NCI-H2081 (cell line): ENCODE results near the gene ADCY1.

ENCODE experiments used
- DNase-seq, 2 experiments: peaks; one replicate each; lab custom pipeline; 2025; lab: John Stamatoyannopoulos, UW

Gene ADCY1

DNA sequence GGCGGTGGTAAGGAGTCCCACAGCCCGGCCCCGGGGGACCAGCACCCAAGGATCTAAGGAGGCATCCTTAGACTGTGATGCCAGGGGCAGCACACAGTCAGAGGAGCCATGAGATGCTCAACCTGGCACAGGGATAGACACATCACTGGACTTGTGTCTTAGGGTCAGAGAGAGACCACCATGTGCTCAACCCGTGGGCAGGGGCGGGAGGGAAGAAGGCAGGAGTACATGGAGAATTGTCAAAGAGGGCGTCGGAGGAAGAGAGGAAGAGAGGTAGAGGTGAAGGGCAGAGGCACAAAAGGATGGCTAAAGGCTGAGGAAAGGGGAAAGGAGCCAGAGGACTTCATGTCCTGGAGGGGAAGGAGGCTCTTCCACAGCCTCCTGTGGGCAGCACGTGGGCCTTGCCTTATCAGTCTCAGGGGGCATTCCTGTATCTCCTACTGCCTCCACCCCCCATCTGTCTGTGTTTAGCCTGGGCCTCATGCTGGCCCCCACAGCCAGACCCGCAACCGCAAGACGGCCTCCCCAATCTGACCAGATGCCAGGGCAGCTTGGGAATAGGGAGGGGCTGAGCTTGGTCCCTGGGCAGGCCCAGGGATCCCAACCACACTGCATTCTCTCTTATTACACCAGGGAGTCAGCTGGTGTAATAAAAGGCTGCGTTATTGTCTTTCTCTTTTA is 2.2 kb downstream of the ADCY1 start:
- DNase-seq: no peak

DNA sequence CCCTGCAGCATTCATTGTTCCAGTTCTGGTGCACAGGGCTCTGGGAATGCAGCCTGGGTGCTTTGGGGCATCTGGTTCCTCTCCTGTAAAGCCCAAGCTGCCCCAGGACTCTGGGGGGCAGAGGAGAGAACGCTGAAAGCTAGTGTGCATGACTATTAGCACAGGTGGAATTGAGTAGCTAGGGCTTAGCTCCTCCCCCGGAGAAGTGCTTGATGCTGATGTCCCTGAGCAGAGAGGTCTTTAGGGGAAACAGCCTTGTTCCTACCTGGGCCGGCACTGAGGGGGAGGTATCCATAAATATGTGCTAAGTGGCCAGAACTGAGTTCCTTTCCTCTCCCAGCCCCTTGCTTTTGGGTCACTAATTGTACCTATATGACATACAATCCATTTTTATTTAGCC is 3.9 kb downstream of the ADCY1 start:
- no peak for DNase-seq

DNA sequence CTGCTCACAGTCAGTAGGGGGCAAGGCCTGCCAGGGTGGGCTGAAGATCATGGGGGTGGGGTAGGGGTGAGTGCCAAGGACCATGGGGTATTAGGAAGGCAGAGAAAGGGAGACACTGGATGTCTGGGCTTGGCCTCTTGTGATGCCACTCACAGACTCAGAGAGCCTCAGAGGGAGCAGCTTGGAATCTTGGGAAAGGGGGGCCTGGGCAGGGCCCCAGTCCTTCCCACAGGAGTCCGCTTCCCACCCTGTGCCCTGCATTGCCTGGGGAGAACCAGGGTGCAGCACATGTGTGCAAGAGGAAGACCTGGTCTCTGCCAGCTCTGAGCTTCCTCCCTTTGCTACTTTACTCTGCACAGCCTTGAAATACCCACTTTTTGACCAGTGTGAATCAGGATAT is 4.3 kb downstream of the ADCY1 start:
- no peak for DNase-seq

DNA sequence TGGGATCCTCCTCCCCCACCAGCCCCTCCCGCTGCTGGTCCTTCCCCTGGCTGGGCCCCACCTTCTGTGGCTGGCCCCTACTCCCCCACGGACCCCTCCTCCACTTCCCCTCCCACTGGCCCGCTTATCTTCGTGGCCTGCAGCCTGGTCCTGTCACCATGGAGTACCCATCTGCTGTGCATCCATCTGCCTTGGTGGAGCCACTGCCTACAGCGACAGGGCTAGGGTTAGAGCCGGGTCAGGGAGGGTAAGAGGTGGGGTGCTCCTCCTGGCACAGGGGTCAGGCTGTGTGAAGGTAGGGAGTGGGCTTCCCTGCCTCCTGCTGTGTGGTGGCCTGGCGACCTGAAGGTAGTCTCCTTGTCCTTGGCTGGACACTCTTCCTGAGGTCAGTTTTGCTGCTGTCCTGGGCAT is 5.2 kb downstream of the ADCY1 start:
- DNase-seq: no peak

DNA sequence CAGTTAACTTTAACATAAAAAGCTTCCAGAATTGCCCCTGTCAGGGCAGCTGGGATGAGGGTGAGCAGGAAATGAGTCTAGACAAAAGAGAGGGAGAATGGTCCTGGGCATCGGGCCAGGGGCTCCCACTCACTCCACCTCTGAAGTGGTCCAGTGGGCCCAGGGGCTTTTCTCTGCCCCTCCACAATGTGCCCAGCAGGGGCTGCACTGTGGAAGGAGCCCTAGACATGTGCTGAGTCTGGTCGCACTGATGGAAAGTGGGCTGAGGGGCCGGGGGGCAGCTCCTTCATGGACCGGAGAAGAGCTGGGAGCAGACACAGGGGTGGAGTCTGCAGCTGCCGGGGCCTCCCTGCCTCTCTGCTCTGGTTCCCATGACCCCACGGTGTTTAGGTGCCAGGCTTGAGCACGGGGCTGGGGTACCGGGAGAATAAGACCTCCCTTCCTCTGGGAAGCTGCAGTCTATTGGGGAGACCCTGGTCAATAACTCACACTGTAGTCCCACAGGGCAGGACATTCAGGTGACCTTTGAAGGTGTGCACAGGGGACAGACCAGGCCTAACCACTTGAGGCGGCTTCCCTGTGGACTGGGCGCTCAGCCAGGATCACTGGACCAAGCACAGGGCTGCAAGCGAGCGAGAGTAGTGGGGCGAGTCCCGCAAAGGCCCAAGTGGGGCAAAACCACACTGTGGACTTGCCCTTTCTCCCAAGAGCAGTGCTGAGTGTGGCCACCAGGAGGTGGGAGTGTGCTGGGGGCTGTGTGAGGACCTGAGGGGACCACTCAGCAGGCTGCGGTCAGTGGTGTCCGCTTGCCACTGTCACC is 6.1 kb downstream of the ADCY1 start:
- peak in 1 of 2 experiments; percentile 47 for DNase-seq

DNA sequence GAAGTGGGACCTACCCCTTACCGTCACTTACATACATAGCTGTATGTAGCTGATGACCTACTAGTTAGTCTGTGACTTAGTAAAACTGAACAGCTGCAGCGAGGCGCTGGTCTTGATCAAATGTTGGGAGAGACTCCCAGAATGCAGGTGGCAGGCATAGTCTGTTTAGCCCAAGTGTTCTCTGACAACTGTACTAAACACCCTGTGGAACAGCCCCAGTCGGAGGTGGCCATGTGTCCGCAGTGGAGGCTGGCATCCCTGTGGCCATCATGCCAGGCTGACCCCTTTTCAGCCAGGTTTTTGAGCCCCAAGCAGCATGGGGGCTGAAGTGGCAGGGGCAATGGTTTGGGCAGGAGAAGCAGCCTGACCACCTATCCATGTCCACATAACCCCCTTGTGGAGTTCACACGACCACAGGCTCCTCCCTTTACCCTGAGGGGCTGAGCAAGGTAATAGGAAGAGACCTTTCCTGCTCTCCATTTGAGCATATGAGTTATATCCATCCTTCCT is 7.2 kb downstream of the ADCY1 start:
- DNase-seq: no peak

DNA sequence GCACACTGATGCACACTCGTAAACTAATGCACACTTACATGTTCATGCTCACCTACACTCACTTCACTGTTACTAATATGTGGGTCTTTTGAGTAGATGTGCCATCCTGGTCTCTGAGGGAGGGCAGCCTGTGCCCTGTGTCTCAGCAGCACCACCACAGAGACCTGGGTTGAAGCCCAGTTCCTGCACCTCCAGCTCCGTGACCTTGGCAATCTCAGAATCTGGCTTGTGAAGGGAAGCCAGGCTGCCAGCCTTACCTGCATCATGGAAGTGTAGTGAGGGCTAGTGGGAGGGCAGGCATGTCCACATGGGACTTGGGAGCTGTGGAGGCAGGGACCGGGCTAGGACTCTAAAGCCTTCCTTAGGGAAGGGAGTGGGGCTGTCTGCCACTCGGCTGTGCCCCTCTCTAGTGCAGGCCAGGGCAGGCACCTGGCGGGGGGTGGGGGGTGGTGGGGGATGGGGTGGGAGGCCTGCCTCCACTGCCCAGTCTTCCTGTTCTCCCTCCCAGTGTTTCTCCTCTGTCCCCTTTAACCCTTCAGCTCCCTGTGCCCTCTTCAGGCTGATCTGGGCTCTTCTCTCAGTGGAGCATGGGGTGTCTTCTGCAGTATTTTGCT is 8.1 kb downstream of the ADCY1 start:
- DNase-seq: no peak

DNA sequence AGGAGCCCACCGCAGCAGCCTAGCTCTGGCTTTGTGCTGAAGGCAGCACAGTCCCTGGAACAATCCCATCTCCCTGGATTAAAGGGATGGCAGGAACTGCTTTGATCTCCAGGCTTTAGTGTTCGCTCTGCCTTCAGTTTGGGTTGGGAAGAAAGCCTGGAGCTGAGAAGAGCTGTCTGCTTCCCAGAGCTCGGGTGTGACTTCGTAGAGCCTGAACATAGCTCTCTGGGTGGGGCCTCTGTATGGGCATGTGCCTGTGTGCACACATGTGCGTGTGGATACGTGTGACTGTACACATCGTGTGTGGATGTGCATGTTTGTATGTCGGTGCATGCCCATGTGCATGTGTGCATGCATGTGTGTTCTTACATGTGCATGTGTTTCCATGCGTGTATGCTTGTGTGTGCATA is 8.7 kb downstream of the ADCY1 start:
- no peak for DNase-seq

DNA sequence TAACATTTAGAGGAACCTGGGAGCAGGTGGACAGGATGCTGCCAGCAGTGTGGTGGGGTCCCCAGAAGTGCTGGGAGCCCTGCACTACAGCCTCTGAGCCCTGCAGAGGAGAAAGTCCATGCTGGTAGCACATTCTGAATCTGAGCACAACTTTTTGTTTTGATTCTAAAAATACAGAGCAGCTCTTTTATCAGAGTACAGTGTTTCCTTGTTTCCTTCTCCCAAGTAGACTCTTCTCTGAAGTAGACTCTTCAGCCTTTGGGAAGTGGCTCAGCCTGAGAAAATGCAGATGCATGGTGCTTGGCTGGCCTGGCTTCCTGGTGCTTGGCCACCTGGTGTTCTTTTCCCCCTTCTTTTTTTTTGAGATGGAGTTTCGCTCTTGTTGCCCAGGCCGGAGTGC is 9.1 kb downstream of the ADCY1 start:
- DNase-seq: no peak

DNA sequence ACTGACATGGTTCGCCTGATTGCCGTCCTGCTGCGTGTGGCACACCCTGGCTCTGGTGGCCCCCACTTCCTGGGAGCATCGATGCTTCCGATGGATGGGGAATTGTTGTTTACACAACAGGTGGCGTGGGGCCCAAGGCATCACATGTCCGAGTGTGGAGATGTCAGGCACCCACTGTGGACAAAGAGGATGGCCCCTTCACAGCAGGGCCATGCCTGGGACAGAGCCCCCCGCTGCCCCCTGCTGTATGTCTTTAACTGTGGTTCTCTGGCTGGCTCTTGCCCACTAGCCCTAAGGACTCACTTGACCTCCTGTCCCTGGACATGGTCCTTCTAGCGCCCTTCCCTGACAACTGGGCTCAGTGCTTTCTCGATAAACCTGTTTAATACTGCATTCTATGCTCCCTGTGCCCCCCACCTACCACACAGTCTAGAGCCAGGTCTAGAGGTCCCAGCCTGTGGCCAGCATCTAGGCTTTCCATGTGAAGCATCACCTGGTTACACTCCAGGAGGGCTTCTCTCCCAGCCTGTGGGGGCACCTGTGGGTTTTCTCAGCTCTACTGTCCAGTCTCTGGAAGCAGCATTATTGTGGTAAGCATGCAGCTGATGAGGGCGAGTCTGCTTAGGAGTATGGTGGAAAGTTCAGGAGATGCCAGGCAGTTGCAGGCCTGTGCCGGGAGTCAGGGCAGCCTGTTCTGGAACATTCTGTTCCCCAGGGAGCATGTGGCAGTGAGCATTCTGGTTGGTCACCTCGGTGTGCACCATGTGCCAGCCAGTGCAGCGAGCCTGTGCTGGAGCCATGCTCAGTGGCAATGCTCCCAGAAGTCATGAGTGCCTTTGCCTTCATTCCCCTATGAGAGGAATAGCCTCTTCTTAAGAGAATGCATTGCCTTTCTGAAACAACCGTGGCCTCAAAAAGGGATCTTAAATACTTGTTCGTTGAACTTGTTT is 10.4 kb downstream of the ADCY1 start:
- DNase-seq: no peak

DNA sequence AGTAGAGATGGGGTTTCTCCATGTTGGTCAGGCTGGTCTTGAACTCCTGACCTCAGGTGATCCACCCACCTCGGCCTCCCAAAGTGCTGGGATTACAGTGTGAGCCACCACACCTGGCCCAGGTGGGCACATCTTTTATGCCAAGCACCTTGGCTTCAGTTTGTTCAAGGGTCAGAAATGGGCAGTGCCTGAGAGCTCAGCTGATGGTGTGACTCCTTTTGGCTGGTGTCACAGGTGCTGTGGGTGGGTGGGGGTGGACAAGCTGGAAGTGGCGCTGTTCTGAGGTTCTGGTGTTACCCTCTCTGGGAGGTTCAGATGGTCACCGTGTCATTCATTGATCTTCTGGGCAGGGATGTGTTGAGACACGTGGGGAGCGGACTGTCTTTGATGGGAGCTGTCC is 11.5 kb downstream of the ADCY1 start:
- DNase-seq: no peak

DNA sequence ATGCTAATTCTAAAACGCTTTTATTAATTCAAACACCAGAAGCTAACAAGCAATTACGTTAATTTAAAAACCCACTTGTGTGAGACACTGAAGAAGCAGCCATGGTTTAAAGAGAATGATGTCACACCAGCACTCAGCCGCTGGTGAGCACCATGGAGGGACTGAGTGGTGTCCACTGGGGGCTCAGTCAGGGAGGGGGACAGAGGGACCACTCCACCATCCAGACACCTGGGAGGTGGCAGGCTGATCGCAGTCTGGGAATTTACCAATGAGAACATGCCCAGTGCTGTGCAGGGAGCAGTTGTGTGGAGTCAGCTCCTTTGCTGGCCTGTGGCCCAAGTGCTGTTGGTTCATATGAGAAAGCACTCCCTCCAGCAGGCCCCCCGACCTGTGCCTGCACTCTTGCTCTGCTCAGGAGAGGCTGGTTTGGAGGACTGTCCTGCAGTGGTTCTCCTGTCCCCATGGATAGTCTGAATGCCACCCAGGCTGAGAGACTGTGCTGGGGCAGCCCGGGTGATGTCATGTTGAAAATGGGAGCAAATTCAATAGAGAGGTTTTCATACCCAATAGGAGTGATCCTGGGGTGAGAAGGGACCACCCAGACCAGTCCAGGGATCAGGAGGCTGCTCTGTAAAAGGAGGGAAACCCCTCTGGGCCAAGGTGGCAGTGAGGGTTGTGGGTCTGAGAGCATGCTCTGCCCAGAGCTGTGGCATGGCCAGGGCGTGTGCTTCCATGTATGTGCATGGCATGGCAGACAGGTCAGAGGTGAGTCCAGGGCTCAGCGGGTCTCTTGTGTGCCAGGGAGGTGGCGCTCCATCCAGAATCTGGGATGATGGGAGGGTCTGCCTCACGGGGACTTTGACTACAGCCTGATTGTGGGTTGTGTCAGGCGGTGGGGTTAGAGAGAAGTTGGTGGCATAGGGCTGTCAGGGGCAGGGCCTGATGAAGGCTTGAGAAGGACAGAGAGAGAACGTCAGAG is 12.7 kb downstream of the ADCY1 start:
- no peak for DNase-seq

DNA sequence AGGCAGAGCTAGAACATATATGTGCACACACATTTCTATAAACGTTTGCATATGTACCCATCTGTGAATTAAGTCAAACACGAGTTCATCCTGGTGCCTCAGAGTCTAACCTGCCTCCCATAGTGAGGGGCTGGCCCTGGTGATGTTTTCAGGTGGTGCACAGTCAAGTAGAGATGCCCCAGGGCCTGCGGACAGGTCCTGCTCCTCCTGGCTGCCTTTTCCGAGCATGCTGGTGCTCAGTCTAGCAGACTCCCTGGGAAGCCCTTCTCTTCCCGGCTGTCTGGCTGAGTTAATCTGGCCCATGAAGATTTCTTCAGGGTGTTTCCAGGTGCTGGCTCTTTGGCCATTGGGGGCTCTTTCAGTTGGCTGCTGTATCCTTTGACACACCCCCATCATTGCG is 14.3 kb downstream of the ADCY1 start:
- DNase-seq: no peak

DNA sequence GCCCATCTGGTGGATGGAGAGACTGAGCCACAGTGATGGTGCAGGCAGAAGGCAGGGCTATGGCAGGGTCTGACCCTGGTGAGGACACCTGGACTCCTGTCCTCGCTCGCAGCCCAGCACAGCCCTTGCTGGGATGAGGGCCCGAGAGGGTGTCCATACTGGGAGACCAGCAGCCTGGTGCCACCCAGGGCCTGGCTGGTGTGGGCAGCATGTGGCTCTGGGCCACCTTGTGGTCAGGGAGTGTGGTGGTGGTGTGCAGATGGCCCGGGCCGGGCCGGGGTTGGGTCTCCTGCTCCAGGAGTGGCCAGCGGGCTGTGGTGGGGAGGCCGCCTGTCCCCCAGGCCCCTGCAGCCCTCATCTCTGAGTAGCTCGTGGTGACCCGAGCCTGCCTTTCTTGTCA is 14.9 kb downstream of the ADCY1 start:
- no peak for DNase-seq

DNA sequence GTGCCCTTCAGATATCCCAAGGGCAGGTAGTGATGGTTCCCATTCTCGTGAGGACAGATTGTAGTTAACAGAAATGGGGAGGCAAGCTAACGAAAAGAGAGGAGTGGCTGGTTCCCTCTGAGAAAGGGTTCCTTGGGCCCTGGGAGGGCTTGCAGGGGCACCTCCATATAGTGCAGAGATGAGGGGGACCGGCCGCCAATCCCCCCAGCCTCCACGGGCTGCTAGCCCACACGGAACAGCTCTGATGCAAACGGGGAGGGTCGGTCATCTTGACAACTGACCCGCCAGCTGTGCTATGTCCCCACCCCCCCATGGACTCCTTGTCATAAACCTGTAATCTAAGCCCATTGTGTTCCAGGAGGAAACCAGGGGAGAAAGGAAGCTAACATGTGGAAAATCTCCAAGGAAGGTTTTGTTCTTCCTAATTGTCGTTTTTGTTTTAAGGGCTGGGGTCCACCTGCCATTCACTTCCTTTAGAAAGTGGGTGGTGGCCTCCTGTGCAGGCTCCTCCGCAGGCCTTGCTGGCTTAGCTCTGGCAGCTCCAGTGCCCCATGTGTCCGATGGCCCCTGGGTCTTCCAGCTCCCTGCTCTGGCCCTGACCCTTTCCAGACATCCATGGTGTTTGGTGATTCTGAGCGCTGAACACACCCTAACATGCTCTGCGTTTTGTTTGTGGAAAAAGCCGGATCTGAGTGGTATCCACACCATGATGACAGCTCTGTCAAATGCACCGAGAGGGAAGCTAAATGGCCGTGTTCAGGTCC is 15.9 kb downstream of the ADCY1 start:
- DNase-seq: no peak

DNA sequence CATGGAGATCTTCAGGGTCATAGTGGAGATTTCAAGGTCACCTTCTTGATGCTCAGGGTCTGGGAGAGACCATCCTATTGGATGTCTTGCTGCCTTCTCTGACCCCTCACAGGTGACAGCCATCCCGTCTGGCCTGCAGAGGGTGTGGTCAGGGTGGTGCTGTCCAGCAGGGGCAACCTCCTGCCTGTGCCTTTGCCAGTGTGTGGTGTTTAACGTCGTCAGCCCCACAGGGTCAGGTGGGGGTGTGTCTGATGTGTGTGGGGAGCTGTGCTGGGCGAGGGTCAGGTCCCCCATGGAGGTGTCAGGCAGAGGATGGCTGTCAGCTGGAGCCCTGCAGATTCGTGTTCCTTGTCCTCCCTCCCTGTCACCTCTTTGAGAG is 16.5 kb downstream of the ADCY1 start:
- DNase-seq: no peak

DNA sequence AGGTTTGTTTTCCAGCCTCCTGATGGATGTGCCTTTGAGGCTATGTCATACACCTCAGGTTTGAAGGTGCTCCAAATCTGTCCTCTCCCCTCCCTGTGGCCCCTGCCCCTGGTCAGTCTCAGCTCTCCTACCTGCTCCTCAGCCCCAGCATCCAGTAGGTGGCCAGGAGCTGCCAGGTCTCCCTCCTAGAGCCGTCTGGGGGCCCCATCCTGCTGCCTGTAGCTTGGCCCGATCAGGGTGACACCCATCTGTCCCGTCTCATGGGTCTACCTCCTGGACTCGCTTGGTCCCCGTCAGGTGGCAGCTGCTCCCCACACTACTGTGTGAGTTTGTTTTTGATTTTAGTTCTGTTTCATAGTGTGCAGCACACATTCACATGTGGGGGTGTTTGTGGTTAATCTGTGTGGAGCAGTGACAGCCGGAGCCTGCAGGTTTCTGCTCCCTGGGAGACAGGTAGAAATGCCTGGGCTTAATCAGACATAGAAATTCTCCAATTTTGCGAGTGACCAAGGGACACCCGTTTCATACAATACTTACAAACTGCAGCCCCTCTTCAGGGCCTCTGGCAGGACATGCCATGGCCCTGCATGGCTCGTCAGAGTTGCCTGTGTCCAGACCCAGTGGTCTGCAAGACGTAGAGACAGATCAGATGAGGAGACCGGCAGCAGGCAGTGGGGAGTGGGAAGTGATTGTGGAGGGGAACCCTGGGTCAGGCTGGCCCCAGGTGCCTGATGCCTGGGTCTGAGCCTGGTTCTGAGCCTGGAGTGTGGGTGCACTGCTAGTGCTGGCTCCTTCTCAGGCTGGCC is 17.1 kb downstream of the ADCY1 start:
- no peak for DNase-seq

DNA sequence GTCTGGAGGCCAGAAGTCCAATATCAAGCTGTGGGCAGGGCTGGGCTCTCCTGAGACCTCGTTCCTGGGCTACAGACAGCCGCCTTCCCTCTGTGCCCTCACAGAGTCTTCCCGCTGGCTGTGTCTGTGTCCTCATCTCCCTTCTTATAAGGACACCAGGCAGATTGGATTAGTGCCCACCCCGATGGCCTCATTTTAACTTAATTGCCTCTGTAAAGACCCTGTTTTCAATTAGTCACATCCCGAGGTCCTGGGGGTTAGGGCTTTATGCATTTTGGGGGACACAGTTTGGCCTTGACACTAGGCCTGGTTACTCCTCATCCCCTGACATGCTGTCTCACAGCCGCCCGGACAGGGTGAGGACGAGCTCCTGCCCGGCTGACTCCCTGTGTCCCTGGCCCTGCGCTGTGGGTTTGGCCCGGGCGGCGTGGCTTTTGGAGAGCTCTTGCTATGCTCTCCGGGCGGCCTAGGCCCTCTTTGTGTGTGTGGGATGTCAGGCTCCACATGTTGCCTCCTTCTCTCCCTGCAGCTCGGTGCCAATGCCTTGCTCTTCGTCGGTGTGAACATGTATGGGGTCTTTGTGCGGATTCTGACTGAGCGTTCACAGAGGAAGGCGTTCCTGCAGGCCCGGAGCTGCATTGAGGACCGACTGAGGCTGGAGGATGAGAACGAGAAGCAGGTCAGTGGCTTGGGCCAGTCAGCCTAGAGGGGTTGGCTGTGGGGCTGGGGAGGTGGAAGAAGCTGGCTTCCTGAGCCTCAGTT is 18.2 kb downstream of the ADCY1 start:
- no peak for DNase-seq
